Testis (tissue), 2 donors: ENCODE data around the gene NPAS2.

Experiments used
- CTCF ChIP-seq, 3 experiments: fragments of 450-650 bp in 2 of 3; fragments of 200-600 bp in 1 of 3; sonication (generic) in 1 of 3; IDR thresholded peaks; one replicate each; pipeline ENCODE4 v1.5.1; 2016 to 2019; ENCODE audit warnings: antibody characterized with exemption in 3 of 3, mild to moderate bottlenecking in 2 of 3, moderate library complexity in 1 of 3
- POLR2A ChIP-seq: fragments of 450-650 bp; IDR thresholded peaks from one replicate; pipeline ENCODE4 v1.6.1; 2017; ENCODE audit warnings: antibody characterized with exemption, mild to moderate bottlenecking, moderate library complexity

- TF ChIP-seq CTCF (IDR thresholded peaks at IDR 0.05) (no peak), POLR2A (no peak)
Observed at GRCh38 chr2:100944617-100945432, 124.9 kb downstream of the NPAS2 start.
